Thyroid gland (tissue), 4 donors: Measurements from ENCODE around the gene SLC12A3.

Experiments used
- CTCF ChIP-seq, 6 experiments: fragments of 200-600 bp in 3 of 6; fragments of 450-650 bp in 3 of 6; sonication (generic) in 3 of 6; IDR thresholded peaks; one replicate each; pipeline ENCODE4 v1.5.1; 2016 to 2019; ENCODE audit warnings: antibody characterized with exemption in 6 of 6, mild to moderate bottlenecking in 2 of 6, inconsistent platforms in 1 of 6, moderate library complexity in 1 of 6
- POLR2A ChIP-seq, 2 donors: fragments of 450-650 bp; IDR thresholded peaks; one replicate each; pipeline ENCODE4 v1.6.1; 2017; ENCODE audit warnings: antibody characterized with exemption in 2 of 2, mild to moderate bottlenecking in 2 of 2, moderate library complexity in 1 of 2

- TF ChIP-seq POLR2A (IDR thresholded peaks at IDR 0.05) (no peak), CTCF (IDR thresholded peaks at IDR 0.05) (no peak)
Measured at GRCh38 chr16:56960681-56961281, 95.8 kb downstream of the SLC12A3 start.
